Subcutaneous adipose tissue (tissue), 4 donors: ENCODE data around the gene FAM222A. TPM values are rescaled to one million over a fixed set of nuclear protein-coding genes. Genes with fewer than 3 reads are reported as not detected.

Experiments used
- CTCF ChIP-seq: fragments of 450-650 bp; IDR thresholded peaks from one replicate; pipeline ENCODE4 v1.5.1; 2016; ENCODE audit warnings: low read depth, mild to moderate bottlenecking, control low read depth, antibody characterized with exemption, moderate library complexity
- total RNA-seq, 4 donors: library from RNA; depleted of rRNA; stranded (reverse); fragments of >200 nt; gene quantifications; one replicate each; pipeline ENCODE4 v1.1.0, GENCODE V29; 2016

FAM222A gene
- total RNA-seq: under 1 TPM in 2 of 4 donors, not detected in 2; 0.49 to 0.75 TPM

- TF ChIP-seq CTCF: no peak
Measured at GRCh38 chr12:109713187-109714070, at the start of gene FAM222A. Gene FAM222A (plus strand): TSS chr12:109713825. CDS start chr12:109744147, 30,322 bp downstream.

GRCh38 chr12:109664402-109664801 is 49.2 kb upstream of the FAM222A start:
- no peak for TF ChIP-seq CTCF

GRCh38 chr12:109666068-109666467 is 47.6 kb upstream of the FAM222A start:
- TF ChIP-seq CTCF: no peak

- TF ChIP-seq CTCF: no peak
Measured at GRCh38 chr12:109670731-109671130, 42.9 kb upstream of the FAM222A start.

- no peak for TF ChIP-seq CTCF
Measured at GRCh38 chr12:109671502-109671901, 42.1 kb upstream of the FAM222A start.

GRCh38 chr12:109673379-109673778 is 40.2 kb upstream of the FAM222A start:
- TF ChIP-seq CTCF: no peak

- no peak for TF ChIP-seq CTCF
Measured at GRCh38 chr12:109673884-109674283, 39.7 kb upstream of the FAM222A start.
